GM12878 (cell line): Measurements from ENCODE around the gene SELPLG. TPM values are rescaled to one million over a fixed set of nuclear protein-coding genes. Genes with fewer than 3 reads are reported as not detected.

Experiments
- BCL11A ChIP-seq: IDR thresholded peaks from 2 replicates; pipeline ENCODE4 v1.6.1; 2011; ENCODE audit warnings: low read depth, low read length
- EZH2 ChIP-seq: IDR thresholded peaks from 2 replicates; pipeline ENCODE4 v1.6.1; 2012; ENCODE audit warnings: low read depth, mild to moderate bottlenecking, control low read depth, inconsistent platforms, low read length, borderline replicate concordance; ENCODE audit not compliant: control insufficient read depth
- JUNB ChIP-seq: IDR thresholded peaks from 2 replicates; pipeline ENCODE4 v1.6.1; 2016; ENCODE audit warnings: antibody characterized with exemption, mild to moderate bottlenecking
- NFYA ChIP-seq: IDR thresholded peaks from 2 replicates; pipeline ENCODE4 v1.6.1; 2011; ENCODE audit warnings: low read depth, mild to moderate bottlenecking, low read length, improper control_type of control experiment, borderline replicate concordance
- NRF1 ChIP-seq: conservative IDR thresholded peaks from 2 replicates; pipeline ENCODE4 v1.6.1; 2011; ENCODE audit warnings: mild to moderate bottlenecking, low read depth, low read length, improper control_type of control experiment
- PAX8 ChIP-seq: fragments of 450-650 bp; IDR thresholded peaks from 2 replicates; pipeline ENCODE4 v1.6.1; 2017; ENCODE audit warnings: mild to moderate bottlenecking, moderate library complexity
- PML ChIP-seq: IDR thresholded peaks from 2 replicates; pipeline ENCODE4 v1.6.1; 2012; ENCODE audit warnings: low read length, inconsistent platforms
- POU2F2 ChIP-seq: IDR thresholded peaks from 3 replicates; pipeline ENCODE4 v1.6.1; 2011; ENCODE audit warnings: low read depth, mild to moderate bottlenecking, low read length, borderline replicate concordance
- RAD51 ChIP-seq: fragments of 450-650 bp; IDR thresholded peaks from 2 replicates; pipeline ENCODE4 v1.6.1; 2016; ENCODE audit warnings: moderate library complexity, mild to moderate bottlenecking, inconsistent platforms
- RBBP5 ChIP-seq: fragments of 200-600 bp; sonication (generic); conservative IDR thresholded peaks from 2 replicates; pipeline ENCODE4 v1.6.1; 2016
- RELA ChIP-seq: fragments of 450-650 bp; IDR thresholded peaks from 2 replicates; pipeline ENCODE4 v1.8.0; 2014; ENCODE audit warnings: borderline replicate concordance; ENCODE audit not compliant: partially characterized antibody
- RFX5 ChIP-seq: IDR thresholded peaks from 2 replicates; pipeline ENCODE4 v1.6.1; 2011; ENCODE audit warnings: low read depth, low read length, improper control_type of control experiment
- SRF ChIP-seq, 2 experiments: IDR thresholded peaks; 2 replicates each; pipeline ENCODE4 v1.6.1; 2011; ENCODE audit warnings: low read depth in 2 of 2, low read length in 2 of 2, mild to moderate bottlenecking in 1 of 2, moderate library complexity in 1 of 2
- SUPT20H ChIP-seq: IDR thresholded peaks from 2 replicates; pipeline ENCODE4 v1.6.1; 2011; ENCODE audit warnings: low read depth, mild to moderate bottlenecking, low read length, moderate library complexity, borderline replicate concordance; ENCODE audit not compliant: control insufficient read depth
- TCF12 ChIP-seq: IDR thresholded peaks from 2 replicates; pipeline ENCODE4 v1.6.1; 2011; ENCODE audit warnings: low read depth, mild to moderate bottlenecking, low read length
- YY1 ChIP-seq: IDR thresholded peaks from 2 replicates; pipeline ENCODE4 v1.6.1; 2011; ENCODE audit warnings: low read depth, mild to moderate bottlenecking, low read length
- polyA plus RNA-seq, 11 experiments: library from polyadenylated mRNA; depleted of rRNA in 4 of 11; unstranded in 6 of 11; stranded (reverse) in 5 of 11; fragments of >200 nt; fragmentation: Nextera tagmentation in 4 of 11; fragmentation: Illumina TruSeq in 1 of 11; extraction: Ambion mirVana in 4 of 11; extraction: Trizol in 1 of 11; gene quantifications; 1 replicate in 1 of 11; 2 replicates in 10 of 11; pipeline versions ENCODE4 v1.2.1 to v1.2.3, GENCODE V29; 2011 to 2016; ENCODE audit warnings: inconsistent platforms in 2 of 11, missing spikeins in 2 of 11, low read depth in 1 of 11
- total RNA-seq, 4 experiments: library from RNA; depleted of rRNA in 3 of 4; stranded (reverse); fragments of >200 nt in 3 of 4; fragmentation: Illumina TruSeq in 1 of 4; extraction: Trizol in 1 of 4; gene quantifications; 2 replicates each; pipeline versions ENCODE4 v1.2.1 to v1.2.3, GENCODE V29; 2013 to 2021
- TF ChIP-seq, protein P1 (sequence below): fragments of 450-650 bp; formaldehyde crosslinking; IDR thresholded peaks from 2 replicates; pipeline ENCODE4 v1.4.0; 2022; ENCODE audit warnings: mild to moderate bottlenecking, moderate library complexity
- TF ChIP-seq, protein P2 (sequence below): fragments of 450-650 bp; IDR thresholded peaks from 2 replicates; pipeline ENCODE4 v1.6.1; 2017; ENCODE audit warnings: antibody characterized with exemption, mild to moderate bottlenecking, moderate library complexity
- TF ChIP-seq, protein P3 (sequence below): fragments of 450-650 bp; IDR thresholded peaks from 2 replicates; pipeline ENCODE4 v1.6.1; 2017; ENCODE audit warnings: mild to moderate bottlenecking
- TF ChIP-seq, protein P4 (sequence below): IDR thresholded peaks from 2 replicates; pipeline ENCODE4 v1.6.1; 2012; ENCODE audit warnings: low read depth, low read length, improper control_type of control experiment
- TF ChIP-seq, protein P5 (sequence below): fragments of 150-350 bp; IDR thresholded peaks from 2 replicates; pipeline ENCODE4 v1.6.1; 2014; ENCODE audit warnings: mild to moderate bottlenecking, low read depth, low read length

The SELPLG gene
- total and polyA plus RNA-seq, 10 of the 15 experiments (the other 5 are each of a cell fraction or from before 2014, with no cell fraction given) = 3.2 to 32.3 (median 23.9) TPM

DNA sequence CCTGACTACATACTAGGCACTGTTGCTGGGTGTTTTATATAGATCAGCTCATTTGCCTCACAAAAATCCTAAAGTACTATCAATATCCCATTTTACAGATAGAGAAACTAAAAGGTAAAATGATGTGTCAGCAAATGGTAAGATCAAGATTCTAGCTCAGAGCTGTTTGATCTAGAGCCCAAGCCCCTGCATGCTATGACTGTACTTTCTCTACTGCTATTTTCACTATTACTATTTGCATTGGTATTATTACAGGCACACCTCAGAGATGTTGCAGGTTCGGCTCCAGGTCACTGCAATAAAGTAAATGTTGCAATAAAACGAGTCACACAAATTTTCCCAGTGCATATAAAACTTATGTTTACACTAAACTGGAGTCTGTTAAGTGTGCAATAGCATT is 60.4 kb downstream of the SELPLG start (continued):
- TF ChIP-seq, protein P1, sequence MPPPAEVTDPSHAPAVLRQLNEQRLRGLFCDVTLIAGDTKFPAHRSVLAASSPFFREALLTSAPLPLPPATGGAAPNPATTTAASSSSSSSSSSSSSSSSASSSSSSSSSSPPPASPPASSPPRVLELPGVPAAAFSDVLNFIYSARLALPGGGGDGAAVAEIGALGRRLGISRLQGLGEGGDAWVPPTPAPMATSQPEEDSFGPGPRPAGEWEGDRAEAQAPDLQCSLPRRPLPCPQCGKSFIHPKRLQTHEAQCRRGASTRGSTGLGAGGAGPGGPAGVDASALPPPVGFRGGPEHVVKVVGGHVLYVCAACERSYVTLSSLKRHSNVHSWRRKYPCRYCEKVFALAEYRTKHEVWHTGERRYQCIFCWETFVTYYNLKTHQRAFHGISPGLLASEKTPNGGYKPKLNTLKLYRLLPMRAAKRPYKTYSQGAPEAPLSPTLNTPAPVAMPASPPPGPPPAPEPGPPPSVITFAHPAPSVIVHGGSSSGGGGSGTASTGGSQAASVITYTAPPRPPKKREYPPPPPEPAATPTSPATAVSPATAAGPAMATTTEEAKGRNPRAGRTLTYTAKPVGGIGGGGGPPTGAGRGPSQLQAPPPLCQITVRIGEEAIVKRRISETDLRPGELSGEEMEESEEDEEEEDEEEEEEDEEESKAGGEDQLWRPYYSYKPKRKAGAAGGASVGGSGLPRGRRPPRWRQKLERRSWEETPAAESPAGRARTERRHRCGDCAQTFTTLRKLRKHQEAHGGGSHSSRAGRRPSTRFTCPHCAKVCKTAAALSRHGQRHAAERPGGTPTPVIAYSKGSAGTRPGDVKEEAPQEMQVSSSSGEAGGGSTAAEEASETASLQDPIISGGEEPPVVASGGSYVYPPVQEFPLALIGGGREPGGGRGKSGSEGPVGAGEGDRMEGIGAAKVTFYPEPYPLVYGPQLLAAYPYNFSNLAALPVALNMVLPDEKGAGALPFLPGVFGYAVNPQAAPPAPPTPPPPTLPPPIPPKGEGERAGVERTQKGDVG = no peak
- TF ChIP-seq, protein P2, sequence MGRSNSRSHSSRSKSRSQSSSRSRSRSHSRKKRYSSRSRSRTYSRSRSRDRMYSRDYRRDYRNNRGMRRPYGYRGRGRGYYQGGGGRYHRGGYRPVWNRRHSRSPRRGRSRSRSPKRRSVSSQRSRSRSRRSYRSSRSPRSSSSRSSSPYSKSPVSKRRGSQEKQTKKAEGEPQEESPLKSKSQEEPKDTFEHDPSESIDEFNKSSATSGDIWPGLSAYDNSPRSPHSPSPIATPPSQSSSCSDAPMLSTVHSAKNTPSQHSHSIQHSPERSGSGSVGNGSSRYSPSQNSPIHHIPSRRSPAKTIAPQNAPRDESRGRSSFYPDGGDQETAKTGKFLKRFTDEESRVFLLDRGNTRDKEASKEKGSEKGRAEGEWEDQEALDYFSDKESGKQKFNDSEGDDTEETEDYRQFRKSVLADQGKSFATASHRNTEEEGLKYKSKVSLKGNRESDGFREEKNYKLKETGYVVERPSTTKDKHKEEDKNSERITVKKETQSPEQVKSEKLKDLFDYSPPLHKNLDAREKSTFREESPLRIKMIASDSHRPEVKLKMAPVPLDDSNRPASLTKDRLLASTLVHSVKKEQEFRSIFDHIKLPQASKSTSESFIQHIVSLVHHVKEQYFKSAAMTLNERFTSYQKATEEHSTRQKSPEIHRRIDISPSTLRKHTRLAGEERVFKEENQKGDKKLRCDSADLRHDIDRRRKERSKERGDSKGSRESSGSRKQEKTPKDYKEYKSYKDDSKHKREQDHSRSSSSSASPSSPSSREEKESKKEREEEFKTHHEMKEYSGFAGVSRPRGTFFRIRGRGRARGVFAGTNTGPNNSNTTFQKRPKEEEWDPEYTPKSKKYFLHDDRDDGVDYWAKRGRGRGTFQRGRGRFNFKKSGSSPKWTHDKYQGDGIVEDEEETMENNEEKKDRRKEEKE = no peak
- TF ChIP-seq JUNB (peak; percentile 99), RAD51 (no peak), RFX5 (no peak), TCF12 (no peak), SUPT20H (no peak), NFYA (no peak), SRF (IDR thresholded peaks at IDR 0.05; ENCODE audit: low read depth in 2 of 2, low read length in 2 of 2) (0 out of 4 replicates have a peak, but pooled peaks of 1 of the 2 experiments have one; percentile 27), POU2F2 (no peak), PML (0 out of 2 replicates have a peak, but pooled peaks have one; percentile 6), BCL11A (peak; percentile 86), YY1 (no peak), NRF1 (no peak), RELA (no peak), EZH2 (no peak), RBBP5 (no peak), PAX8 (no peak)
- TF ChIP-seq, protein P3, sequence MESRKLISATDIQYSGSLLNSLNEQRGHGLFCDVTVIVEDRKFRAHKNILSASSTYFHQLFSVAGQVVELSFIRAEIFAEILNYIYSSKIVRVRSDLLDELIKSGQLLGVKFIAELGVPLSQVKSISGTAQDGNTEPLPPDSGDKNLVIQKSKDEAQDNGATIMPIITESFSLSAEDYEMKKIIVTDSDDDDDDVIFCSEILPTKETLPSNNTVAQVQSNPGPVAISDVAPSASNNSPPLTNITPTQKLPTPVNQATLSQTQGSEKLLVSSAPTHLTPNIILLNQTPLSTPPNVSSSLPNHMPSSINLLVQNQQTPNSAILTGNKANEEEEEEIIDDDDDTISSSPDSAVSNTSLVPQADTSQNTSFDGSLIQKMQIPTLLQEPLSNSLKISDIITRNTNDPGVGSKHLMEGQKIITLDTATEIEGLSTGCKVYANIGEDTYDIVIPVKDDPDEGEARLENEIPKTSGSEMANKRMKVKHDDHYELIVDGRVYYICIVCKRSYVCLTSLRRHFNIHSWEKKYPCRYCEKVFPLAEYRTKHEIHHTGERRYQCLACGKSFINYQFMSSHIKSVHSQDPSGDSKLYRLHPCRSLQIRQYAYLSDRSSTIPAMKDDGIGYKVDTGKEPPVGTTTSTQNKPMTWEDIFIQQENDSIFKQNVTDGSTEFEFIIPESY = no peak
- TF ChIP-seq, protein P4, sequence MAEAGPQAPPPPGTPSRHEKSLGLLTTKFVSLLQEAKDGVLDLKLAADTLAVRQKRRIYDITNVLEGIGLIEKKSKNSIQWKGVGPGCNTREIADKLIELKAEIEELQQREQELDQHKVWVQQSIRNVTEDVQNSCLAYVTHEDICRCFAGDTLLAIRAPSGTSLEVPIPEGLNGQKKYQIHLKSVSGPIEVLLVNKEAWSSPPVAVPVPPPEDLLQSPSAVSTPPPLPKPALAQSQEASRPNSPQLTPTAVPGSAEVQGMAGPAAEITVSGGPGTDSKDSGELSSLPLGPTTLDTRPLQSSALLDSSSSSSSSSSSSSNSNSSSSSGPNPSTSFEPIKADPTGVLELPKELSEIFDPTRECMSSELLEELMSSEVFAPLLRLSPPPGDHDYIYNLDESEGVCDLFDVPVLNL = no peak
- TF ChIP-seq, protein P5, sequence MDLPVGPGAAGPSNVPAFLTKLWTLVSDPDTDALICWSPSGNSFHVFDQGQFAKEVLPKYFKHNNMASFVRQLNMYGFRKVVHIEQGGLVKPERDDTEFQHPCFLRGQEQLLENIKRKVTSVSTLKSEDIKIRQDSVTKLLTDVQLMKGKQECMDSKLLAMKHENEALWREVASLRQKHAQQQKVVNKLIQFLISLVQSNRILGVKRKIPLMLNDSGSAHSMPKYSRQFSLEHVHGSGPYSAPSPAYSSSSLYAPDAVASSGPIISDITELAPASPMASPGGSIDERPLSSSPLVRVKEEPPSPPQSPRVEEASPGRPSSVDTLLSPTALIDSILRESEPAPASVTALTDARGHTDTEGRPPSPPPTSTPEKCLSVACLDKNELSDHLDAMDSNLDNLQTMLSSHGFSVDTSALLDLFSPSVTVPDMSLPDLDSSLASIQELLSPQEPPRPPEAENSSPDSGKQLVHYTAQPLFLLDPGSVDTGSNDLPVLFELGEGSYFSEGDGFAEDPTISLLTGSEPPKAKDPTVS = no peak
